GM18502 (cell line): Measurements from ENCODE around the gene ZBTB3.
"Not testable (repeated sequence)": the region's sequence is repeated elsewhere in the genome, so short reads cannot be mapped to it uniquely, and the experiment has no call there.

Source experiments
- ATAC-seq: cut with Tn5 transposase; IDR thresholded peaks from one replicate; pipeline ENCODE4 v1.9.1; 2021; ENCODE audit warnings: mild to moderate bottlenecking; ENCODE audit not compliant: unreplicated experiment, poor library complexity

ZBTB3 gene

GRCh38 chr11:62716816-62717215 lies 37.1 kb downstream of the ZBTB3 start:
- ATAC-seq, result no peak

DNA sequence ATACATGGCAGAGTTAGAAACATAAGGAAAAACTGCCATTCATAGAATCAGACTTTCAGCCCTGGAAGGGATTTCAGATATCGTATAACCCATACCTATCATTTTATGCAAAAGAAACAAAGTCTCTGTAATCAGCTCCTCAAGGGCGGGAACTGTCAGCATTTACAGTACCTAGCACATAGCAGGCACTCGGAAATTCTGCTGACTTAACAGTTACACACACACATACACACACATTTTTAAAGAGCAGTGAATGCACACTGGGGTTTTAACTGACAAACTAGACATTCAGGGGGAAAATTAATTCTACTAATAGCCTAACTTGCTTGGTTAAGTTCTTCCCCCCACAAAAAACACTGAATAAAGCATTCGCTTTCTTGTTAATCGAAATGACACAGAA lies 37.8 kb downstream of the ZBTB3 start:
- ATAC-seq, result no peak

GRCh38 chr11:62715150-62716130 lies 38.5 kb downstream of the ZBTB3 start:
- ATAC-seq, result no peak

DNA sequence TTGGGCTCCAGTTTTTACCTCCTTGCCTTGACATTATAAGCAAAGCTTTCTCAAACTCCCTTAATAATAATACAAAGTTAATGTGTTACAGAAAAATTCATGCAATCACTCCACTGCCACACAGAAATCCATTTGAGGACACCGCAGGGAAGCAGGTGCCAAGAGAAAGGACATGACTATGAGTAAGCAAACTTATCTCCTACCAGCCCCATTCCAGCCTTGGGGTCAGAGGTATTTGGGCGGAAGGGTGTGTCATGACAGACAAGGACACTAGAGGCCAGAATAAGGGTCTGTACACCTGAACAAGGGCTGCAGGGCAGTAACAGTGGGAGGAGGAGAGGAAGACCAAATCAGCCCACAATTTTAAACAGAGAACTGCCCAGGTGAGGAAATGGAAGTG lies 40.6 kb downstream of the ZBTB3 start:
- ATAC-seq, result no peak

DNA sequence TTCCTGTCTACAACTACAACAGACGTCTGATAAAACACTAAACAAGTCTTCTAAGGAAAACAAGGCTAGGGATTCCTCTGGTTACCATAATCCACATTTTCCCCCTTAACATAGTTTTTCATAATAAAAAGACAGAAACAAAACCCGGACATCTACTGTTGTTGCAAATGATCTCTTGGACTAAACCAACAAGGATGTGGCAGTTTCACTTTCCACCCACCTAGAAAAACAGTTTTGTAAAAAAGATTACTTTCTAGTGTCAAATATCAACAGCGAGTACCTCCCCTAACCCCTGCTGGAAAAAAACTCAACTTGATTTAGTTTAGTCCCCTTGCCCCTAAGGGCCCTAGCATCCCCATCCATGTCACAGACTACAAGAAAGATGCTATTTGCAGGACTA lies 41.1 kb downstream of the ZBTB3 start:
- ATAC-seq, result no peak

DNA sequence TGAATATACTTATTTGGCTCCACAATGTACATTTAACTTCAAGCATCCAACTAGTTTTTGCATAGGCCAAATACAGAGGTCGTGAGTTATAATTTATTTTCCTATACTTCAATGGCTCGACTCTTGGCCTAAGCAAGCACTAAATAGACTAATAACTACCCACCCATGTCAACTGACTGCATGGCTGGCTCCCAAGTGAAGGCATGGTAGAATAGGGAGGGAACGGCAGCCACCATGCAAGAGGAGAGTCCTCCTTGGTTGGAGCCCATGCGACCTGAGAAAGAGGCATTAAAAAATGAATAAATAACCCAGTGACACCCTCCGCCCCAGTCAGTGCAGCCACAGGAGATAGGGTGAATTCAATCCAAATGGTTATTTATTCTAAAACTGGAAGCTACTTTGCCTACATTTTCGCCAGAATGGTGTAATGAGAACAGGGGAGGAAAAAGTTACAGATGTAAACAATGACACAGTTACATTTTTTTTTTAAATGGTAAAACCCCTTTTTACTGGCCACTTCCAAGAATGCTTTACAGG lies 41.6 kb downstream of the ZBTB3 start:
- no peak for ATAC-seq

DNA sequence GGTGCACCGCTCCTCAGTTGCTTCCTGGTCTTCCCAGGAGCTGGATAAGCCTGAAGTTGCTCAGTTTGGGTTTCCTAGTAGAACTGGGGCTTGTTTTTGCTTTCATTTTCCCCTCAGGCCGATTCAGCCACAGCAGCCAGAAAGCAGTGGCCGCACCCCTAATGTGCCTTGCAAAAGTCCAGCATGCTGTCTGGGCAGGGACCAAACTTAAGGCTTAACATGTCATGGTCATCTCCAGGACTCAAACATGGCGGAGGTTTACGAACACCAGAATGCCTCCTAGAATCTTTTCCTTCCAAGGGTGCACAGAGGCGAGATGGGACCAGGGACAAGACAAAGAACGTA lies 44.0 kb downstream of the ZBTB3 start:
- peak; percentile 5 for ATAC-seq

DNA sequence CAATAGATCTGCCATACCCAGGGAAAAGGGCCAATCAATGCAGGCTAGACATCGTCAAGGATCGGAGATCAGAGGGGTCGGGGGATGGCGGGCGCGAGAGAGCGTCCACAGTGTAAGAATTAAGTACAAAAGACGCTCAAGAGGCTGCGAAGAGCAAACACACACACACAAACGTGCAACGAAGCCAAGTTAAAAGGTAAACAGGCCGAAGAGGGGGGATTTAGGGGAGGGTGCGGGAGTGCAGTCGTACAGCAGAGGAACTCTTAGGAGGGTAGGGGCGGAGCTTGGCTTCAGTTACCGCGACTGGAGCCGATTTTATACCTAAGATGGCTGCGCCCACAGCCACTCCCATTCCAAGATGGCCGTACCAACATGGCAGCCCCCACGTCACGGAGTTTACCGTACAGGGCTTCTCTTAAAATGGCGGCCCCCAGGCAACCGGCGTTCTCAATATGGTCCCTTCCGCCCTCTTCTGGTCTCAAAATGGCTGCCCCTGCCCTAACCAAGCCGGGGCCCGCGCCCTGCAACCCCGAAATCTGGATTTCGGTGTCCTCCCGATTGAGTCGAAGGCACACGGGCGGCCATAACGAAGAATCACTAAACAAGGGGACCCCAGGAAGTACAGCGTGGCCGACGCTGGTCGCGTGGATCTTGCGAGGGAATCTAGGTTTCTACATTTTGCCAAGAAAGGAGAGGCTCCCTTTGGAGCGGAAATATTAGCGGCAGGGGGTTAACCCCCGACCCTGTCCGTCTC lies 44.5 kb downstream of the ZBTB3 start:
- peak; percentile 73 for ATAC-seq

DNA sequence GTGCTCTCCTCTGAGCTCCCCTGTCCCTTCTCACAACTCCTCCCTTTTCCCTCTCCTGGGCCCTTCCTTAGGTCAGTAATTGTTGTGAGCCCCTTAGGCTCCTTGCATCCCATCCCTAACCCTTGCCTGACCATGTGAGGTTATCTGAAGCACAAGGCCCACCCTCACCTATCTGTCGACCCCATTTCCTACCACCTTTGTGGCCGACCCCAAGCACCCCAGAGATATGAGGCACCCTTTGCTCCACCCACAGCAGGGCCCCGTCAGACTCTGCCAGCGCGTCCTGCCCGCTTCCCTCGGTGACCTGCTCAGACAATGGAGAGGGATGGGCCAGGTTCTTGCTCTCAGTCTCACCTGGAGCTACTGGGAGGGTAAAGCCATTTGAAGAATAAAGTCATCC lies 45.2 kb downstream of the ZBTB3 start:
- ATAC-seq, result no peak

DNA sequence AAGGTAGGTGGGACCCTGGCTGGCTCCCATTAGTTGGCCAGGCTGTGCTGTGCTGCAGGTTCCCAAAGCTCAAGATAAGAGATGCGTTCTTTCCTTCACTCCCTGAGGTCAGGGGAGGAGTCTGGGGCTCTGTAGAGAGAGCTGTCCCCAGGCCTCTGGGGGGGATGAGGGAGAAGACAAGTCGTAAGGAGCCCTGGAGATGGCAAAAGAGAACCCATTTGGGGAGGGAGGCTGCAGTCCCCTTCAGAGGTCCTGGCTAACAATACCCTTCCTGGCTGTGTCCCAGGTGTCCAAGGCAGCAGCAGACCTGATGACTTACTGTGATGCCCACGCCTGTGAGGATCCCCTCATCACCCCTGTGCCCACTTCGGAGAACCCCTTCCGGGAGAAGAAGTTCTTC lies 45.6 kb downstream of the ZBTB3 start:
- ATAC-seq, result no peak

GRCh38 chr11:62707277-62707861 lies 46.6 kb downstream of the ZBTB3 start, which contains the start of the genes BSCL2 and GNG3:
BSCL2 (minus strand) TSS chr11:62707424; CDS start chr11:62707195, 229 bp downstream.
GNG3 (plus strand) TSS chr11:62707676; CDS start chr11:62708296, 620 bp downstream.
- ATAC-seq, result no peak

- no peak for ATAC-seq
These were observed 47.1 kb downstream of the ZBTB3 start for GRCh38 chr11:62706850-62707247.

- peak; percentile 64 for ATAC-seq
These were observed 47.8 kb downstream of the ZBTB3 start for GRCh38 chr11:62705880-62706849.

DNA sequence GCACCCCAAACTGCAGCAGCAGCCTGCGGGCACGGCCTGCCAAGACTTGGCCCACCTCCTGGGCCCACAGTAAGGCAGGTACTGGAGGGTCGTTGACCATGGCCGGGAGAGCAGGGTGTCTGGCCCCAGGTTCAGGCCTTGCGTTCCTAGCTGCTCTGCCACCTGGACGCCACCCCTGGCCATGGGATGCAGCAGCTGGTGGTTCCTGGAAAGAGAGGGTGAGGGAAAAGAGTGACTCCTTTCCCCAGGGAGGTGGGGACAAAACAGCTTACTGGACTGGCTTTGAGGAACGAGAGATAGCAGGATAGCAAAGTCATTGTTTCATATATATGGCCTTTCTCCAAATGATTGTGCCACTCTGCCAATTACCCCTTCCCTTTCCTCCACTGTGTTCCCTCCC lies 48.5 kb downstream of the ZBTB3 start:
- no peak for ATAC-seq

DNA sequence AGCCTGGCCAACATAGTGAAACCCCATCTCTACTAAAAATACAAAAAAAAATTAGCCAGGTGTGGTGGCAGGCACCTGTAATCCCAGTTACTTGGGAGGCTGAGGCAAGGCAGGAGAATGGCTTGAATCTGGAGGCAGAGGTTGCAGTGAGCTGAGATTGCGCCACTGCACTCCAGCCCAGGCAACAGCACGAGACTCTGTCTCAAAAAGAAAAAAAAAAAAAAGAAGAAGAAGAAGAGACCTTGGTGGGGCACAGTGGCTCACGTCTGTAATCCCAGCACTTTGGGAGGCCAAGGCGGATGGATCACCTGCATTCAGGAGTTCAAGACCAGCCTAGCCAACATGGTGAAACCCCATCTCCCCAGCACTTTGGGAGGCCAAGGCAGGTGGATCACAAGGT lies 50.0 kb downstream of the ZBTB3 start:
- not testable (repeated sequence) for ATAC-seq

GRCh38 chr11:62702246-62702645 lies 51.7 kb downstream of the ZBTB3 start:
- no peak for ATAC-seq
